Measurements from ENCODE around the gene WFS1. TPM values are rescaled to one million over a fixed set of nuclear protein-coding genes. Genes with fewer than 3 reads are reported as not detected.
A peak's percentile ranks its signal among the peaks of the same experiment; 100 is the strongest.

The WFS1 gene
- total RNA-seq, 1 experiment from 2014 or later: 21.5 TPM

DNA sequence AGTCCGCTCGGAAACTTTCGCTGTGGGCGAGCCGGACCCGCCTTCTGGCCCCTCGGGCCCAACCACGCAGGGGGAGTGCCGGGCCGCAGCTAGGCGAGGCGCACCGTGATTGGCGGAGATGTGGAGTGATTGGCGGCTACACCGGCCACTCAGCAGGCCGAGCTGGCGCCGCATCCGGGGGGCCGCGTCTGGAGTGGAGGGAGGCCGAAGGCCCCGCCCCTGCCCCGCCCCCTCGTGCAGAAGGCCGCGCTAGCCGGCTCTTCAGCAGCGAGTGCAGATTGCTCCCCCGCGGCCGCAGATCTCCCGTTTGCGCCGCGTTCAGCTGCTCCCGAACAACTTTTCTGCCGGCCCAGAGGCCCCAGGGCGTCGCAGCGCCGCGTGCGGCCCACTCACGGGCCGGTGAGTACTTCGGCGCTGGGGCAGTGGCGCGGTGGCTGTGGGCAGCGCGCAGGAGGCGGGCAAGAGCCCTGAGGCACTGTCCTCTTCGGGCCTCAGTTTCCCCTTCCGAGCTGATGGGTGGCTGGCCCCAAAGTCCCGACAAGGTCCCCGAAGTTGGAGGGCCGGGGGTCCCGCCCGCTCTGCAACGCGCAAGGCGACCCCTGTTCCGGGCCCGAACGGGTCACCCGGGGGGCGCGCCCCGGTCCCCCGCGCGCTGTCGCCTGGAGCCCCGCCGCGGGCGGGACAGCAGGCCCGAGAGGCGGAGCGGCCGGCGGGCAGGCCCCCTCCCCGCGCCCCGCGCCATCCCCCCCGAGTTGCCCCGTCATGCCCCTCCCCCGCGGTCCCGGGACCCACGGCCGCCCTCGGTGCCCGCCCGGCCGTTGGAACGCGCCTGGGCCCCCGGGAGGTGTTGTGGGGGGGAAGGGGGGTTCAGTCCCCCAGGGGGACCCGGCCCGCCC is at the start of gene WFS1 (continued):
- TF ChIP-seq, protein P1, sequence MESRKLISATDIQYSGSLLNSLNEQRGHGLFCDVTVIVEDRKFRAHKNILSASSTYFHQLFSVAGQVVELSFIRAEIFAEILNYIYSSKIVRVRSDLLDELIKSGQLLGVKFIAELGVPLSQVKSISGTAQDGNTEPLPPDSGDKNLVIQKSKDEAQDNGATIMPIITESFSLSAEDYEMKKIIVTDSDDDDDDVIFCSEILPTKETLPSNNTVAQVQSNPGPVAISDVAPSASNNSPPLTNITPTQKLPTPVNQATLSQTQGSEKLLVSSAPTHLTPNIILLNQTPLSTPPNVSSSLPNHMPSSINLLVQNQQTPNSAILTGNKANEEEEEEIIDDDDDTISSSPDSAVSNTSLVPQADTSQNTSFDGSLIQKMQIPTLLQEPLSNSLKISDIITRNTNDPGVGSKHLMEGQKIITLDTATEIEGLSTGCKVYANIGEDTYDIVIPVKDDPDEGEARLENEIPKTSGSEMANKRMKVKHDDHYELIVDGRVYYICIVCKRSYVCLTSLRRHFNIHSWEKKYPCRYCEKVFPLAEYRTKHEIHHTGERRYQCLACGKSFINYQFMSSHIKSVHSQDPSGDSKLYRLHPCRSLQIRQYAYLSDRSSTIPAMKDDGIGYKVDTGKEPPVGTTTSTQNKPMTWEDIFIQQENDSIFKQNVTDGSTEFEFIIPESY (IDR thresholded peaks at IDR 0.05; ENCODE audit: extremely low read depth, insufficient replicate concordance, low read length): no peak
- TF ChIP-seq, protein P2, sequence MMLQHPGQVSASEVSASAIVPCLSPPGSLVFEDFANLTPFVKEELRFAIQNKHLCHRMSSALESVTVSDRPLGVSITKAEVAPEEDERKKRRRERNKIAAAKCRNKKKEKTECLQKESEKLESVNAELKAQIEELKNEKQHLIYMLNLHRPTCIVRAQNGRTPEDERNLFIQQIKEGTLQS (IDR thresholded peaks at IDR 0.05): no peak
- TF ChIP-seq, protein P3, sequence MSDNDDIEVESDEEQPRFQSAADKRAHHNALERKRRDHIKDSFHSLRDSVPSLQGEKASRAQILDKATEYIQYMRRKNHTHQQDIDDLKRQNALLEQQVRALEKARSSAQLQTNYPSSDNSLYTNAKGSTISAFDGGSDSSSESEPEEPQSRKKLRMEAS (IDR thresholded peaks at IDR 0.05): peak; percentile 30; the same call in 1 of the 2 replicates
- TF ChIP-seq FOSL1 (IDR thresholded peaks at IDR 0.05; ENCODE audit: low read depth) (no peak), EZH2phosphoT487 (IDR thresholded peaks at IDR 0.05; ENCODE audit: borderline replicate concordance) (no peak), ELF1 (IDR thresholded peaks at IDR 0.05; ENCODE audit: borderline replicate concordance, low read depth) (no peak), TCF7L2 (IDR thresholded peaks at IDR 0.05; ENCODE audit: borderline replicate concordance, extremely low read depth, insufficient read depth, insufficient read length) (no peak), EZH2 (IDR thresholded peaks at IDR 0.05) (no peak), CBX3 (IDR thresholded peaks at IDR 0.05; ENCODE audit: low read depth) (no peak)

DNA sequence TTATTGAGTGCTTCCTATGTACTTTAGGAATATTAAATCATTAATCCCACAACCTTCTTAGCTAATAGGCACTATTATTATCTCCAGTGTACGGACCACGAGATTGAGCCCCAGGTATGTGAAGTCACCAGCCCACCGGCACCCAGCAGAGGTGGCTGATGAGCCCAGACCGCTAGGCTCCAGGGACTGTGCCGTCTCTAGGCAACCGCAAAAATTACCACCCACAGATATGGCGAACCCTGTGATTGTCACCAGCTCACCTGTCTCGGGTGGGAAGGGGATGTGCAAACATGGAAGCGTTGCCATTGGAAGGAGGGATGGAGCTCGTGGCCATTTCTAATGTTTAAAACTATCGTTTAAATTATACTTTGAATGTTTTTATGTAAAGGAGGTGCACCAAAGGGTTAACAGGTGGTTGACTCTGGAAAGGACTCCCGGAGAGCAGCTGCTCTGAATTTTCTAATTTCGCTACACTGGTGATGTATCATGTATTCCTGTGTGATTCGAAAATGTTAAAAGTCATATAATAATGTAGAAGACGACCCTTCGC is 48.3 kb upstream of the WFS1 start:
- POLR2A ChIA-PET: no interaction called here
- CTCF ChIA-PET: interaction anchor here (1.5 kb wide), 1 partner anchor 30 kb away, joined by 7 read pairs; no protein-coding TSS in a partner anchor
- peak overlapping the region; percentile 46; the same call in 1 of the 2 replicates for H3K4me2 ChIP-seq (ENCODE audit: low read length)

More for the DNA sequence above, 48.3 kb upstream of the WFS1 start:
- Histone ChIP-seq H2AFZ (ENCODE audit: low read depth, low read length, poor library complexity, severe bottlenecking) (peak overlapping the region; percentile 70), H3K9ac (ENCODE audit: low read length) (no peak overlapping the region), H4K20me1 (ENCODE audit: insufficient read depth) (no peaks in the 10 kb centered on the region), H3K27ac (ENCODE audit: low read depth, low read length) (no peak overlapping the region), H3K27me3 (ENCODE audit: insufficient read depth, low read length) (peaks cover 38% of the 10 kb centered on the region), H3K9me3 (ENCODE audit: control insufficient read depth in 1 of 2, insufficient read depth in 1 of 2, low read depth in 1 of 2, low read length in 2 of 2) (no peaks in the 10 kb centered on the region), H3K9me2 (ENCODE audit: insufficient read depth) (no peaks in the 10 kb centered on the region), H3K79me2 (ENCODE audit: insufficient read depth, low read length) (no peaks in the 10 kb centered on the region), H3K4me1 (ENCODE audit: control insufficient read depth in 1 of 2, insufficient read depth in 2 of 2, low read length in 2 of 2) (peaks cover 5 to 13% of the 10 kb centered on the region in 2 experiments; a peak in 2 of 4 replicates), H3K4me3 (replicated peaks in 1 of 2; ENCODE audit: low read depth in 1 of 2, low read length in 2 of 2) (peak overlapping the region in 1 of 2 experiments; percentile 15; a peak in 2 of 4 replicates), H3K36me3 (ENCODE audit: control insufficient read depth in 1 of 2, insufficient read depth in 2 of 2, low read length in 2 of 2) (no peaks in the 10 kb centered on the region)
- RAD21 ChIA-PET (ENCODE audit: low non-redundant PET in 1 of 2, low total read pairs in 2 of 2, uncharacterized antibody in 2 of 2, unreplicated experiment in 2 of 2): no interaction called here
- ATAC-seq (no peak), DNase-seq (ENCODE audit: low read depth, low spot score) (no peak)
- intact Hi-C loops (cut with micrococcal nuclease): no loop called here
- no peak for TF ChIP-seq CEBPB (IDR thresholded peaks at IDR 0.05; ENCODE audit: low read depth)
- TF ChIP-seq YY1 (IDR thresholded peaks at IDR 0.05; ENCODE audit: extremely low read depth, insufficient replicate concordance, low read depth, low read length): no peak
- no peak for TF ChIP-seq SRF (IDR thresholded peaks at IDR 0.05; ENCODE audit: low read depth)
- TF ChIP-seq, protein P3 (IDR thresholded peaks at IDR 0.05): no peak
- TF ChIP-seq ZNF274 (IDR thresholded peaks at IDR 0.05; ENCODE audit: low read depth, low read length): no peak
- TF ChIP-seq, protein P4, sequence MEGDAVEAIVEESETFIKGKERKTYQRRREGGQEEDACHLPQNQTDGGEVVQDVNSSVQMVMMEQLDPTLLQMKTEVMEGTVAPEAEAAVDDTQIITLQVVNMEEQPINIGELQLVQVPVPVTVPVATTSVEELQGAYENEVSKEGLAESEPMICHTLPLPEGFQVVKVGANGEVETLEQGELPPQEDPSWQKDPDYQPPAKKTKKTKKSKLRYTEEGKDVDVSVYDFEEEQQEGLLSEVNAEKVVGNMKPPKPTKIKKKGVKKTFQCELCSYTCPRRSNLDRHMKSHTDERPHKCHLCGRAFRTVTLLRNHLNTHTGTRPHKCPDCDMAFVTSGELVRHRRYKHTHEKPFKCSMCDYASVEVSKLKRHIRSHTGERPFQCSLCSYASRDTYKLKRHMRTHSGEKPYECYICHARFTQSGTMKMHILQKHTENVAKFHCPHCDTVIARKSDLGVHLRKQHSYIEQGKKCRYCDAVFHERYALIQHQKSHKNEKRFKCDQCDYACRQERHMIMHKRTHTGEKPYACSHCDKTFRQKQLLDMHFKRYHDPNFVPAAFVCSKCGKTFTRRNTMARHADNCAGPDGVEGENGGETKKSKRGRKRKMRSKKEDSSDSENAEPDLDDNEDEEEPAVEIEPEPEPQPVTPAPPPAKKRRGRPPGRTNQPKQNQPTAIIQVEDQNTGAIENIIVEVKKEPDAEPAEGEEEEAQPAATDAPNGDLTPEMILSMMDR (IDR thresholded peaks at IDR 0.05 in 2 of 3, conservative IDR thresholded peaks at IDR 0.05 in 1 of 3; ENCODE audit: borderline replicate concordance in 1 of 3, insufficient read depth in 1 of 3, low read depth in 2 of 3, low read length in 2 of 3): no peak
- TF ChIP-seq POLR2A (IDR thresholded peaks at IDR 0.05; ENCODE audit: borderline replicate concordance, extremely low read depth, insufficient read depth, insufficient read length): no peak
- no peak for TF ChIP-seq ZFX (IDR thresholded peaks at IDR 0.05)
- TF ChIP-seq ELF1 (IDR thresholded peaks at IDR 0.05; ENCODE audit: borderline replicate concordance, low read depth): no peak
- TF ChIP-seq FOSL1 (IDR thresholded peaks at IDR 0.05; ENCODE audit: low read depth): no peak
- TF ChIP-seq JUND (IDR thresholded peaks at IDR 0.05): no peak
- no TSS peak for BruUV-seq (replicated peaks)

All from HCT116 (cell line).